ENCODE data around the gene CPVL.
"Not testable (repeated sequence)": the region's sequence is repeated elsewhere in the genome, so short reads cannot be mapped to it uniquely, and the experiment has no call there.

Gene CPVL

GRCh38 chr7:29116361-29117200, 29.8 kb downstream of the CPVL start:
- no peak for DNase-seq

- DNase-seq, result no peak
Observed at GRCh38 chr7:29115753-29116152, 30.6 kb downstream of the CPVL start.

GRCh38 chr7:29115130-29115687, 31.1 kb downstream of the CPVL start:
- no peak for DNase-seq

- not testable (repeated sequence) for DNase-seq
Observed at GRCh38 chr7:29114266-29114665, 32.1 kb downstream of the CPVL start.

GRCh38 chr7:29113384-29114102, 32.8 kb downstream of the CPVL start:
- DNase-seq, result no peak

GRCh38 chr7:29112721-29113120, 33.6 kb downstream of the CPVL start:
- DNase-seq, result no peak

GRCh38 chr7:29109899-29110298, 36.4 kb downstream of the CPVL start:
- no peak for DNase-seq

- DNase-seq, result no peak
Observed at GRCh38 chr7:29109358-29109757, 37.0 kb downstream of the CPVL start.

- no peak for DNase-seq
Observed at GRCh38 chr7:29107056-29107455, 39.3 kb downstream of the CPVL start.

GRCh38 chr7:29106669-29106988, 39.7 kb downstream of the CPVL start:
- no peak for DNase-seq

GRCh38 chr7:29105752-29106668, 40.3 kb downstream of the CPVL start:
- peak; percentile 60 for DNase-seq

- DNase-seq, result no peak
Observed at GRCh38 chr7:29105191-29105590, 41.1 kb downstream of the CPVL start.

- peak; percentile 52 for DNase-seq
Observed at GRCh38 chr7:29102558-29103151, 43.7 kb downstream of the CPVL start.

GRCh38 chr7:29100924-29101323, 45.4 kb downstream of the CPVL start:
- no peak for DNase-seq

- no peak for DNase-seq
Observed at GRCh38 chr7:29099896-29100847, 46.2 kb downstream of the CPVL start.

- no peak for DNase-seq
Observed at GRCh38 chr7:29096446-29096730, 49.9 kb downstream of the CPVL start.

- no peak for DNase-seq
Observed at GRCh38 chr7:29095631-29096445, 50.5 kb downstream of the CPVL start.

GRCh38 chr7:29093091-29093490, 53.2 kb downstream of the CPVL start:
- DNase-seq, result not testable (repeated sequence)

GRCh38 chr7:29091715-29092114, 54.6 kb downstream of the CPVL start:
- no peak for DNase-seq

- DNase-seq, result peak; percentile 20
Observed at GRCh38 chr7:29090836-29091601, 55.3 kb downstream of the CPVL start.

Measured in NCI-H1694 treated with DMSO at 0.1 percent for 48 hours (cell line).